Measurements from ENCODE around the gene NYNRIN. TPM values are rescaled to one million over a fixed set of nuclear protein-coding genes. Genes with fewer than 3 reads are reported as not detected.

Gene NYNRIN
- total and polyA plus RNA-seq, 2 donors (not counting 3 experiments of a cell fraction or from before 2014, with no cell fraction given) = 37.2 to 42.8 TPM

DNA sequence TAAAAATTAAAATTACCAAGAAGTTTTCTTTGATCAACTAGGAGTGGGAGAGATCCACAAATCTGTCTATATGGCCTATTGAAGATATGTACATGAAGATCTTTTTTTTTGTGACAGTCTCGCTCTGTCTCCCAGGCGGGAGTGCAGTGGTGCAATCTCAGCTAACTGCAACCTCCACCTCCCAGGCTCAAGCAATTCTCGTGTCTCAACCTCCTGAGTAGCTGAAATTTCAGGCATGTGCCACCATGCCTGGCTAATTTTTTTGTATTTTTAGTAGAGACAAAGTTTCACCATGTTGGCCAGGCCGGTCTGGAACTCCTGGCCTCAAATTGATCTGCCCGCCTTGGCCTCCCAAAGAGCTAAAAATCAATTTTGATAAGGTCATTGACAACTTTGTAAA is 35.4 kb upstream of the NYNRIN start:
- dilution Hi-C loops (cut with MboI; ENCODE audit: extremely low pct_ligation_motif_present, low sequenced_read_pairs) = no loop called here
- Histone ChIP-seq H3K79me2 (ENCODE audit: control insufficient read depth, insufficient read depth, low read length) (peaks cover 3% of the 10 kb centered on the region), H3K4me2 (ENCODE audit: insufficient read depth, low read length) (no peak overlapping the region), H4K20me1 (replicated peaks; ENCODE audit: control insufficient read depth, extremely low read depth, insufficient read depth, low read length) (no peaks in the 10 kb centered on the region), H3K9ac (replicated peaks; ENCODE audit: extremely low read depth, insufficient read depth, low read length) (no peak overlapping the region), H3K4me1 (ENCODE audit: control insufficient read depth, extremely low read depth, insufficient read depth, low read length) (peaks cover 22% of the 10 kb centered on the region), H3K36me3 (ENCODE audit: control insufficient read depth in 2 of 2, extremely low read depth in 1 of 2, insufficient read depth in 2 of 2, low read length in 2 of 2) (no peaks in the 10 kb centered on the region), H3K4me3 (replicated peaks in 1 of 3; ENCODE audit: insufficient read depth in 1 of 3, low read depth in 1 of 3, low read length in 3 of 3) (no peak overlapping the region), H3K27me3 (ENCODE audit: control insufficient read depth in 2 of 2, insufficient read depth in 2 of 2, low read length in 2 of 2) (peaks cover 0 to 3% of the 10 kb centered on the region in 2 experiments), H3K9me1 (replicated peaks; ENCODE audit: control insufficient read depth, extremely low read depth, insufficient read depth, low read length) (no peaks in the 10 kb centered on the region), H2AFZ (ENCODE audit: low read depth, low read length) (no peak overlapping the region), H3K9me3 (replicated peaks; ENCODE audit: control insufficient read depth, insufficient read depth, low read length) (no peaks in the 10 kb centered on the region), H3K27ac (ENCODE audit: insufficient read depth, low read depth, low read length) (no peak overlapping the region)
- BruUV-seq (replicated peaks) = no TSS peak
- DNase-seq (ENCODE audit: low read depth, low spot score) (no peak), FAIRE-seq (no peak)
- TF ChIP-seq POLR2A (IDR thresholded peaks at IDR 0.05; ENCODE audit: low read depth, low read length) (no peak), FOS (IDR thresholded peaks at IDR 0.05; ENCODE audit: borderline replicate concordance, insufficient read depth, low read length) (no peak), JUN (IDR thresholded peaks at IDR 0.05; ENCODE audit: borderline replicate concordance, insufficient read depth, insufficient read length, low read depth) (no peak)
- TF ChIP-seq, protein P1, sequence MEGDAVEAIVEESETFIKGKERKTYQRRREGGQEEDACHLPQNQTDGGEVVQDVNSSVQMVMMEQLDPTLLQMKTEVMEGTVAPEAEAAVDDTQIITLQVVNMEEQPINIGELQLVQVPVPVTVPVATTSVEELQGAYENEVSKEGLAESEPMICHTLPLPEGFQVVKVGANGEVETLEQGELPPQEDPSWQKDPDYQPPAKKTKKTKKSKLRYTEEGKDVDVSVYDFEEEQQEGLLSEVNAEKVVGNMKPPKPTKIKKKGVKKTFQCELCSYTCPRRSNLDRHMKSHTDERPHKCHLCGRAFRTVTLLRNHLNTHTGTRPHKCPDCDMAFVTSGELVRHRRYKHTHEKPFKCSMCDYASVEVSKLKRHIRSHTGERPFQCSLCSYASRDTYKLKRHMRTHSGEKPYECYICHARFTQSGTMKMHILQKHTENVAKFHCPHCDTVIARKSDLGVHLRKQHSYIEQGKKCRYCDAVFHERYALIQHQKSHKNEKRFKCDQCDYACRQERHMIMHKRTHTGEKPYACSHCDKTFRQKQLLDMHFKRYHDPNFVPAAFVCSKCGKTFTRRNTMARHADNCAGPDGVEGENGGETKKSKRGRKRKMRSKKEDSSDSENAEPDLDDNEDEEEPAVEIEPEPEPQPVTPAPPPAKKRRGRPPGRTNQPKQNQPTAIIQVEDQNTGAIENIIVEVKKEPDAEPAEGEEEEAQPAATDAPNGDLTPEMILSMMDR (IDR thresholded peaks at IDR 0.05; ENCODE audit: extremely low read depth in 1 of 2, insufficient read depth in 1 of 2, low read depth in 1 of 2, low read length in 2 of 2) = no peak
- ChIA-PET POLR2A (no interaction called here), CTCF (interaction anchor here (7.0 to 8.1 kb wide), 2 partner anchors 31 to 68 kb away, joined by 52 to 62 read pairs; no protein-coding TSS in a partner anchor)
- intact Hi-C loops (cut with micrococcal nuclease) = no loop called here

DNA sequence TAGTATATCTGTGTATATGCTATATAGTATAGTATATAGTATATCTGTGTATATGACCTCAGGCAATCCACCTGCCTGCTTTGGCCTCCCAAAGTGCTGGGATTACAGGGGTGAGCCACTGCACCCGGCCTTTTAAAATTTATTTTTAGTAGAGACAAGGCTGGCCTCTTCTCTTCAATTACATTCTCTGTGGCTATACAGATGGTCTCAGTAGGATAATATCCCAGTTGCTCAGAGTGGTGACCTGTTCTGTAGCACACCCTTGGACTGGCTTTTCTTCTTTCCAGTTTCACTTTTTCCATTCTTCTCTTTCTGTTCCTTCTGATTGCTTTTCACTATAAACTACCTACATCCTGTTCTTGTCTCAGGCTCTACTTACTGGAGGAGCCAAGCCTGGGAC is 34.0 kb upstream of the NYNRIN start:
- intact Hi-C loops (cut with micrococcal nuclease) (loop anchor here (1.0 to 5.0 kb wide), 4 partner anchors 31 to 218 kb away; partner anchors contain the start of genes PSME2 and RNF31), dilution Hi-C loops (cut with MboI; ENCODE audit: extremely low pct_ligation_motif_present, low sequenced_read_pairs) (no loop called here)
- ChIA-PET POLR2A (interaction anchor here (2.2 kb wide), 1 partner anchor 66 kb away, joined by 36 read pairs; the partner anchor contains the start of genes CBLN3 and KHNYN), CTCF (interaction anchor here (0.9 to 2.3 kb wide), 18 partner anchors 7 to 72 kb away, joined by 3 to 254 read pairs (median 14); partner anchors contain the start of genes ADCY4, CBLN3, CIDEB and KHNYN)
- BruUV-seq (replicated peaks) = no TSS peak
- no peak overlapping the region for H3K4me3 ChIP-seq (replicated peaks in 1 of 3; ENCODE audit: insufficient read depth in 1 of 3, low read depth in 1 of 3, low read length in 3 of 3)
- no peak for TF ChIP-seq FOS (IDR thresholded peaks at IDR 0.05; ENCODE audit: borderline replicate concordance, insufficient read depth, low read length)
- no peak for TF ChIP-seq JUN (IDR thresholded peaks at IDR 0.05; ENCODE audit: borderline replicate concordance, insufficient read depth, insufficient read length, low read depth)
- no peak for TF ChIP-seq POLR2A (IDR thresholded peaks at IDR 0.05; ENCODE audit: low read depth, low read length)
- no peak for TF ChIP-seq EZH2 (IDR thresholded peaks at IDR 0.05; ENCODE audit: borderline replicate concordance, low read depth, low read length, severe bottlenecking)
- TF ChIP-seq, protein P1 (IDR thresholded peaks at IDR 0.05; ENCODE audit: extremely low read depth in 1 of 2, insufficient read depth in 1 of 2, low read depth in 1 of 2, low read length in 2 of 2) = no peak
- TF ChIP-seq GATA2 (IDR thresholded peaks at IDR 0.05; ENCODE audit: insufficient read depth, insufficient read length, low read depth, low read length) = no peak
- no peak for TF ChIP-seq MYC (IDR thresholded peaks at IDR 0.05; ENCODE audit: low read depth, low read length)
- no peak for TF ChIP-seq POLR2AphosphoS5 (IDR thresholded peaks at IDR 0.05; ENCODE audit: insufficient read depth, low read depth, low read length)
- TF ChIP-seq, protein P2, sequence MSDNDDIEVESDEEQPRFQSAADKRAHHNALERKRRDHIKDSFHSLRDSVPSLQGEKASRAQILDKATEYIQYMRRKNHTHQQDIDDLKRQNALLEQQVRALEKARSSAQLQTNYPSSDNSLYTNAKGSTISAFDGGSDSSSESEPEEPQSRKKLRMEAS (IDR thresholded peaks at IDR 0.05; ENCODE audit: insufficient read depth, insufficient read length) = no peak
- H3K27ac ChIP-seq (ENCODE audit: insufficient read depth, low read depth, low read length) = peak overlapping the region; percentile 17
- H3K9ac ChIP-seq (replicated peaks; ENCODE audit: extremely low read depth, insufficient read depth, low read length) = no peak overlapping the region
- no peaks in the 10 kb centered on the region for H3K36me3 ChIP-seq (ENCODE audit: control insufficient read depth in 2 of 2, extremely low read depth in 1 of 2, insufficient read depth in 2 of 2, low read length in 2 of 2)
- H3K4me1 ChIP-seq (ENCODE audit: control insufficient read depth, extremely low read depth, insufficient read depth, low read length) = peaks cover 27% of the 10 kb centered on the region
- peaks cover 10% of the 10 kb centered on the region for H3K79me2 ChIP-seq (ENCODE audit: control insufficient read depth, insufficient read depth, low read length)
- H3K27me3 ChIP-seq (ENCODE audit: control insufficient read depth in 2 of 2, insufficient read depth in 2 of 2, low read length in 2 of 2) = peaks cover 0 to 3% of the 10 kb centered on the region in 2 experiments
- DNase-seq (ENCODE audit: low read depth, low spot score) (no peak), FAIRE-seq (peak; percentile 4)
- no peak overlapping the region for H3K4me2 ChIP-seq (ENCODE audit: insufficient read depth, low read length)
- H2AFZ ChIP-seq (ENCODE audit: low read depth, low read length) = peak overlapping the region; percentile 65
- H4K20me1 ChIP-seq (replicated peaks; ENCODE audit: control insufficient read depth, extremely low read depth, insufficient read depth, low read length) = no peaks in the 10 kb centered on the region
- no peaks in the 10 kb centered on the region for H3K9me1 ChIP-seq (replicated peaks; ENCODE audit: control insufficient read depth, extremely low read depth, insufficient read depth, low read length)
- no peaks in the 10 kb centered on the region for H3K9me3 ChIP-seq (replicated peaks; ENCODE audit: control insufficient read depth, insufficient read depth, low read length)

Data from endothelial cell of umbilical vein (primary cell).